ENCODE results near the gene C10orf105.

DNA sequence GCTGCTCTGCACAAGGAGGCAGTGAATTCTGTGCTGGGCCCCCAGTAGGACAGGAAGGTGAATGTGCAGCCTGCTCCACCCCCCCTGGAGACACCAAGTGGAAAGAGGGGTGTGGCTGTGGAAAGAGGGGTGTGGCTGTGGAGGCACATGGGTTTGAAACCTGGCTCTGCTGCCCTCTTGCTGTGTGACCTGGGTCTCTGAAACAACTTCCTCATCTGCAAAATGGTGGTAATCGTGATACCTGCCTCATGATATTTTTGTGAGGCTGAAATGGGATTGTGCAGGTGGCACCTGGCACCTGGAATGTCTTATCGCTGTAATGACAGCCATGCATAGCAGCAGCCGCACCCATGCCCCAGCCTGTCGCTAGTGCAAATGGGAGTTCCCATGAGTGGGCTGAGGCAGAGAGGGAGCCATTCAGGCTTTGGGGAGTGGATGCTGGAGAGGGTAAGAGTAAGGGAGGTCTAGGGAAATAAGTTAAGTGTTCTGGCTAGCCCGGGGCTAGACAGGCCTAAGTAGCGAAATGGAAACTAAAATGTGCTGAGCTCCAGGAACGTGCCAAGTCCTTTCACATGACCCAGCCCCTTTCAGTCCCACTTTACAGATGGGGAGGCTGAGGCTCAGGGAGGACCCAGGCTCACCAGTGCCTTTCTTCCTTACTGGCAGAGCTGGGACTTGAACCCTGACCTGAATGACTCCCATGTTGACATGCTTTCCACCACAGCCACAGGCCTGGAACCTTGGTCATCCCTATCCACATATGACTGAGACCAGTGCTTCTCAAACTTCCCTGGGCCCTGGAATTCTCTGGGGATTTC, 35.0 kb downstream of the C10orf105 start:
- TF ChIP-seq EZH2 (IDR thresholded peaks at IDR 0.05): no peak
- TF ChIP-seq POLR2AphosphoS5 (IDR thresholded peaks at IDR 0.05; ENCODE audit: borderline replicate concordance, low read depth, low read length): no peak

All from SK-N-MC (cell line).